Glutamatergic neuron (in vitro differentiated cells): ENCODE results near the gene LAMA2. TPM values are rescaled to one million over a fixed set of nuclear protein-coding genes. Genes with fewer than 3 reads are reported as not detected.

ENCODE experiments used
- DNase-seq: peaks from one replicate; pipeline ENCODE4 v3.0.0; 2022
- H3K27ac Mint-ChIP-seq: one replicate; pipeline ENCODE4 v1.8.0; 2020; ENCODE audit warnings: mild to moderate bottlenecking, mixed read lengths, inconsistent platforms; ENCODE audit not compliant: unreplicated experiment
- H3K27me3 Mint-ChIP-seq: one replicate; pipeline ENCODE4 v1.8.0; 2020; ENCODE audit warnings: mild to moderate bottlenecking, moderate library complexity, mixed read lengths, inconsistent platforms; ENCODE audit not compliant: unreplicated experiment
- H3K36me3 Mint-ChIP-seq: one replicate; pipeline ENCODE4 v1.8.0; 2020; ENCODE audit warnings: mild to moderate bottlenecking, mixed read lengths, inconsistent platforms; ENCODE audit not compliant: unreplicated experiment
- H3K4me1 Mint-ChIP-seq: one replicate; pipeline ENCODE4 v1.8.0; 2020; ENCODE audit warnings: mild to moderate bottlenecking, low read depth, mixed read lengths, inconsistent platforms; ENCODE audit not compliant: unreplicated experiment
- H3K4me3 Mint-ChIP-seq: one replicate; pipeline ENCODE4 v1.8.0; 2020; ENCODE audit warnings: mild to moderate bottlenecking, mixed read lengths, inconsistent platforms; ENCODE audit not compliant: unreplicated experiment
- H3K9me3 Mint-ChIP-seq: one replicate; pipeline ENCODE4 v1.8.0; 2020; ENCODE audit warnings: mild to moderate bottlenecking, moderate library complexity, mixed read lengths, inconsistent platforms; ENCODE audit not compliant: unreplicated experiment
- total RNA-seq: library from RNA; stranded (reverse); fragmentation: NEBNext Ultra II Directional; extraction: Animal tissue kit (Norgen Biotek cat#: 25700); gene quantifications from one replicate; pipeline ENCODE4 v1.2.1, GENCODE V29; 2021; ENCODE audit not compliant: unreplicated experiment
- TF ChIP-seq, protein P1 (sequence below): fragments of 200-600 bp; sonication (generic); IDR thresholded peaks from one replicate; pipeline ENCODE4 v1.5.0; 2021; ENCODE audit not compliant: partially characterized antibody, unreplicated experiment

The LAMA2 gene
- total RNA-seq, 1 donor from 2014 or later, result 2.4 TPM

GRCh38 chr6:129312880-129313279, 429.9 kb downstream of the LAMA2 start:
- Mint-ChIP-seq H3K9me3 (peaks cover 9% of the 10 kb centered on the region), H3K27me3 (no peaks in the 10 kb centered on the region), H3K4me1 (peaks cover 3% of the 10 kb centered on the region), H3K27ac (peak overlapping the region; percentile 26), H3K36me3 (peaks cover 4% of the 10 kb centered on the region), H3K4me3 (no peak overlapping the region)
- TF ChIP-seq, protein P1, sequence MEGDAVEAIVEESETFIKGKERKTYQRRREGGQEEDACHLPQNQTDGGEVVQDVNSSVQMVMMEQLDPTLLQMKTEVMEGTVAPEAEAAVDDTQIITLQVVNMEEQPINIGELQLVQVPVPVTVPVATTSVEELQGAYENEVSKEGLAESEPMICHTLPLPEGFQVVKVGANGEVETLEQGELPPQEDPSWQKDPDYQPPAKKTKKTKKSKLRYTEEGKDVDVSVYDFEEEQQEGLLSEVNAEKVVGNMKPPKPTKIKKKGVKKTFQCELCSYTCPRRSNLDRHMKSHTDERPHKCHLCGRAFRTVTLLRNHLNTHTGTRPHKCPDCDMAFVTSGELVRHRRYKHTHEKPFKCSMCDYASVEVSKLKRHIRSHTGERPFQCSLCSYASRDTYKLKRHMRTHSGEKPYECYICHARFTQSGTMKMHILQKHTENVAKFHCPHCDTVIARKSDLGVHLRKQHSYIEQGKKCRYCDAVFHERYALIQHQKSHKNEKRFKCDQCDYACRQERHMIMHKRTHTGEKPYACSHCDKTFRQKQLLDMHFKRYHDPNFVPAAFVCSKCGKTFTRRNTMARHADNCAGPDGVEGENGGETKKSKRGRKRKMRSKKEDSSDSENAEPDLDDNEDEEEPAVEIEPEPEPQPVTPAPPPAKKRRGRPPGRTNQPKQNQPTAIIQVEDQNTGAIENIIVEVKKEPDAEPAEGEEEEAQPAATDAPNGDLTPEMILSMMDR, result no peak
- DNase-seq, result no peak

DNA sequence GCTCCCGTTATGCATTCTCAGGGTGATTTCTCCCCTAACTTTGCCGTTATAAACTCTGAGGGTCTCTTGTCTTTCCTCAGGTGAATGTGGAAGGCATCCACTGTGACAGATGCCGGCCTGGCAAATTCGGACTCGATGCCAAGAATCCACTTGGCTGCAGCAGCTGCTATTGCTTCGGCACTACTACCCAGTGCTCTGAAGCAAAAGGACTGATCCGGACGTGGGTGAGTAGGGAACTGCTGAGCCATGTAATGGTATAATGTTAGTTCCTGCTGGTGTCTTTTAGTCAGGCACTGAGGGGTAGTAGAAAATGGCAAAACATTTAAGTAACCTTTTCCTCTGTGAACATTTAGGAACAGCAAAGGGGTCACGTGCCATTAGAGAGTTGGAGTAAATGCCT, 431.6 kb downstream of the LAMA2 start:
- DNase-seq, result no peak
- H3K9me3 Mint-ChIP-seq, result peaks cover 9% of the 10 kb centered on the region
- H3K4me3 Mint-ChIP-seq, result no peak overlapping the region
- TF ChIP-seq, protein P1, result no peak
- H3K27ac Mint-ChIP-seq, result no peak overlapping the region
- H3K4me1 Mint-ChIP-seq, result peaks cover 6% of the 10 kb centered on the region
- peaks cover 4% of the 10 kb centered on the region for H3K36me3 Mint-ChIP-seq
- H3K27me3 Mint-ChIP-seq, result no peaks in the 10 kb centered on the region

- Mint-ChIP-seq H3K36me3 (no peaks in the 10 kb centered on the region), H3K4me1 (peaks cover 3% of the 10 kb centered on the region), H3K27ac (no peak overlapping the region), H3K4me3 (no peak overlapping the region), H3K9me3 (no peaks in the 10 kb centered on the region), H3K27me3 (no peaks in the 10 kb centered on the region)
- TF ChIP-seq, protein P1, result no peak
- DNase-seq, result no peak
Observed at GRCh38 chr6:129317931-129318820, 435.2 kb downstream of the LAMA2 start.

- Mint-ChIP-seq H3K4me1 (peaks cover 3% of the 10 kb centered on the region), H3K9me3 (no peaks in the 10 kb centered on the region), H3K36me3 (no peaks in the 10 kb centered on the region), H3K27me3 (no peaks in the 10 kb centered on the region), H3K27ac (no peak overlapping the region), H3K4me3 (no peak overlapping the region)
- TF ChIP-seq, protein P1, result no peak
- no peak for DNase-seq
Observed at GRCh38 chr6:129320892-129321291, 438.0 kb downstream of the LAMA2 start.

GRCh38 chr6:129321303-129321702, 438.4 kb downstream of the LAMA2 start:
- TF ChIP-seq, protein P1, result no peak
- Mint-ChIP-seq H3K4me3 (no peak overlapping the region), H3K27ac (no peak overlapping the region), H3K9me3 (no peaks in the 10 kb centered on the region), H3K27me3 (no peaks in the 10 kb centered on the region), H3K4me1 (peaks cover 3% of the 10 kb centered on the region), H3K36me3 (no peaks in the 10 kb centered on the region)
- DNase-seq, result no peak
